Measurements from ENCODE around the gene PLCG2. TPM values are rescaled to one million over a fixed set of nuclear protein-coding genes. Genes with fewer than 3 reads are reported as not detected.

Gene PLCG2
- total RNA-seq, 1 experiment from 2014 or later = 6.0 TPM

DNA sequence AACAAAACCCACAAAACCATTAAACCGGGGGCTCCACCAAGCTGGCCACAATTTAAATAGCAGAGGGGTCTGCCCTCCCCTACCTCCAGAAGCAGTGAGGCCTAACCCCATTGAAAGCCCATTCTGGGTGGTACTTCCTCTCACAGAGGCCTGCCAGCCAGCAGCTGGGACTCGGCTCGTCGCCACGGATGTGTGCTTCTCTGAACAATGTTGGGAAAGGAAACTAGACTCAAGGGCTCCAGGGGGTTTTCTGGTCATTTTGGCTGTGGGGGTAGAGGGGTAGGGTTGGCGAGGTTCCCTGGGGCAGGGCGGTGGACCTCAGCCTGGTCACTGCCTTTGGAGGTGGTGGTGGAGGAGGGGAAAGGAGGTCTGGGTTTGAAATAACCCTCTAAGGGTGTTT is 4.7 kb upstream of the PLCG2 start:
- Histone ChIP-seq H2AK5ac (ENCODE audit: insufficient read length, low read length) (no peak overlapping the region), H4K5ac (ENCODE audit: insufficient read length, low read depth, low read length) (no peak overlapping the region), H2BK120ac (ENCODE audit: low read depth, low read length, poor library complexity, severe bottlenecking) (no peak overlapping the region), H3T11ph (ENCODE audit: low read length) (no peak overlapping the region), H3K56ac (ENCODE audit: insufficient read length, low read depth, low read length) (no peak overlapping the region), H2BK12ac (ENCODE audit: insufficient read length, low read depth, low read length) (no peak overlapping the region), H3K18ac (ENCODE audit: insufficient read length, low read depth, low read length) (no peak overlapping the region), H4K8ac (replicated peaks; ENCODE audit: insufficient read length, low read depth, low read length) (no peak overlapping the region), H3K4ac (ENCODE audit: low read depth, low read length) (no peak overlapping the region), H3K4me2 (ENCODE audit: insufficient read depth, insufficient read length, low read length) (no peak overlapping the region), H2BK5ac (ENCODE audit: insufficient read length, low read length) (no peak overlapping the region), H2AFZ (ENCODE audit: low read length) (no peak overlapping the region), H3K9me3 (ENCODE audit: control insufficient read depth, low read depth, low read length) (no peaks in the 10 kb centered on the region), H2BK15ac (ENCODE audit: low read depth, low read length) (no peak overlapping the region), H3K23ac (ENCODE audit: insufficient read length, low read depth, low read length) (no peak overlapping the region), H3K79me2 (ENCODE audit: insufficient read depth, low read length) (no peaks in the 10 kb centered on the region), H3K23me2 (ENCODE audit: insufficient read length, low read depth, low read length, poor library complexity, severe bottlenecking) (peaks cover 1% of the 10 kb centered on the region), H3K4me1 (ENCODE audit: insufficient read depth, low read length) (no peaks in the 10 kb centered on the region), H3K9ac (ENCODE audit: extremely low read depth, insufficient read length, low read length) (no peak overlapping the region), H4K91ac (ENCODE audit: insufficient read length, low read depth, low read length) (no peak overlapping the region), H3K27ac (ENCODE audit: insufficient read length, low read depth, low read length) (no peak overlapping the region), H2BK20ac (ENCODE audit: low read depth, low read length, poor library complexity, severe bottlenecking) (no peak overlapping the region), H3K27me3 (ENCODE audit: insufficient read depth, low read length) (peaks cover 2% of the 10 kb centered on the region; the same call in 1 of the 2 replicates), H3K14ac (ENCODE audit: insufficient read depth, low read length) (no peak overlapping the region), H3K79me1 (ENCODE audit: insufficient read depth, low read depth, low read length, poor library complexity, severe bottlenecking) (no peaks in the 10 kb centered on the region), H4K20me1 (ENCODE audit: control insufficient read depth, insufficient read depth, insufficient read length) (no peaks in the 10 kb centered on the region)
- DNase-seq = no peak
- Mint-ChIP-seq H3K4me3 (no peak overlapping the region), H3K9me3 (peaks cover 0 to 5% of the 10 kb centered on the region in 2 experiments; a peak in 1 of 5 replicates), H3K27ac (no peak overlapping the region), H3K36me3 (ENCODE audit: insufficient read depth in 1 of 3, low read depth in 3 of 3) (peaks cover 0 to 4% (median 0%) of the 10 kb centered on the region in 3 experiments; a peak in 3 of 7 replicates), H3K27me3 (ENCODE audit: low read depth) (peaks cover 53% of the 10 kb centered on the region), H3K4me1 (peaks cover 10 to 14% of the 10 kb centered on the region in 2 experiments)
- no CpG with 5 or more reads among the region's 7 CpGs for WGBS (ENCODE audit: extremely low coverage, insufficient read length, low lambda C conversion rate)
- TF ChIP-seq CTCF (conservative IDR thresholded peaks at IDR 0.05) = no peak
